A549 (cell line): ENCODE data around the gene DIP2C. TPM values are rescaled to one million over a fixed set of nuclear protein-coding genes. Genes with fewer than 3 reads are reported as not detected.
"Not testable (repeated sequence)": the region's sequence is repeated elsewhere in the genome, so short reads cannot be mapped to it uniquely, and the experiment has no call there.

Experiments
- ATAC-seq, 2 experiments: fragments of 200-7000 bp in 1 of 2; fragments of >200 bp in 1 of 2; cut with Nextera tagmentation in 1 of 2; cut with Tn5 transposase in 1 of 2; 3 replicates each; pipeline versions ENCODE4 v1.8.0 to v1.9.1; 2018 to 2020; ENCODE audit warnings: mild to moderate bottlenecking in 1 of 2, moderate library complexity in 1 of 2
- CTCF ChIA-PET: fragments of 300-600 bp; sonication (Branson Sonifier 250); formaldehyde crosslinking; extraction: SDS; loops from one replicate; lab custom pipeline; 2021; ENCODE audit warnings: antibody characterized with exemption, inconsistent platforms; lab: Yijun Ruan, JAX
- POLR2A ChIA-PET: fragments of 350-600 bp; formaldehyde crosslinking; extraction: SDS; loops from one replicate; lab custom pipeline; 2021; ENCODE audit warnings: antibody characterized with exemption, inconsistent platforms; lab: Yijun Ruan, JAX
- DNase-seq, 2 experiments: peaks; one replicate each; pipeline versions ENCODE4 v3.0.0 to v3.0.0-alpha.2; 2011 to 2016; ENCODE audit warnings: low read depth in 1 of 2, low spot score in 1 of 2
- FAIRE-seq: peaks from 2 replicates; lab custom pipeline; 2011; peaks lifted over from hg19 to GRCh38; lab: Jason Lieb, UNC
- H3K27ac ChIP-seq, 2 experiments: fragments of >200 bp; sonication (Bioruptor Twin); formaldehyde crosslinking; 3 replicates each; pipeline ENCODE4 v1.5.1; 2016 to 2017
- H3K4me1 ChIP-seq: fragments of >200 bp; sonication (Bioruptor Twin); formaldehyde crosslinking; 3 replicates; pipeline ENCODE4 v1.6.1; 2016
- H3K4me2 ChIP-seq: fragments of >200 bp; sonication (Bioruptor Twin); formaldehyde crosslinking; 3 replicates; pipeline ENCODE4 v1.6.1; 2016
- H3K4me3 ChIP-seq: fragments of >200 bp; sonication (Bioruptor Twin); formaldehyde crosslinking; 3 replicates; pipeline ENCODE4 v1.5.1; 2016
- H3K9me3 ChIP-seq: fragments of >200 bp; sonication (Bioruptor Twin); formaldehyde crosslinking; 3 replicates; pipeline ENCODE4 v1.6.1; 2016
- BHLHE40 ChIP-seq: IDR thresholded peaks from 2 replicates; pipeline ENCODE4 v1.6.1; 2012; ENCODE audit warnings: low read depth, low read length, inconsistent platforms
- EHMT2 ChIP-seq: fragments of 200-600 bp; sonication (generic); IDR thresholded peaks from 2 replicates; pipeline ENCODE4 v1.6.1; 2016; ENCODE audit warnings: antibody characterized with exemption, low read depth, mild to moderate bottlenecking, moderate library complexity
- EP300 ChIP-seq, 2 experiments: fragments of >200 bp; sonication (Bioruptor Twin); formaldehyde crosslinking; IDR thresholded peaks; 2 replicates in 1 of 2; 3 replicates in 1 of 2; pipeline ENCODE4 v1.6.1; 2016 to 2017
- HEYL ChIP-seq: fragments of 250-450 bp; sonication (Bioruptor Pico); IDR thresholded peaks from 2 replicates; pipeline ENCODE4 v1.8.0; 2021; ENCODE audit warnings: mild to moderate bottlenecking, moderate library complexity
- HOXB5 ChIP-seq: fragments of 250-450 bp; sonication (Bioruptor Pico); IDR thresholded peaks from 2 replicates; pipeline ENCODE4 v1.5.0; 2020; ENCODE audit warnings: mild to moderate bottlenecking, moderate library complexity
- JUNB ChIP-seq: fragments of >200 bp; sonication (Bioruptor Twin); formaldehyde crosslinking; IDR thresholded peaks from 2 replicates; pipeline ENCODE4 v1.6.1; 2016
- KDM1A ChIP-seq: fragments of 200-600 bp; sonication (generic); IDR thresholded peaks from 2 replicates; pipeline ENCODE4 v1.6.1; 2016; ENCODE audit warnings: low read depth, mild to moderate bottlenecking
- KDM5A ChIP-seq: fragments of 200-600 bp; sonication (generic); IDR thresholded peaks from 2 replicates; pipeline ENCODE4 v1.6.1; 2016; ENCODE audit warnings: antibody characterized with exemption, mild to moderate bottlenecking
- MYC ChIP-seq: IDR thresholded peaks from 2 replicates; pipeline ENCODE4 v1.6.1; 2012; ENCODE audit warnings: mild to moderate bottlenecking, inconsistent platforms, low read length, improper control_type of control experiment, borderline replicate concordance
- NFE2L2 ChIP-seq: fragments of 150-350 bp; conservative IDR thresholded peaks from 2 replicates; pipeline ENCODE4 v1.6.1; 2014; ENCODE audit warnings: low read length
- NPAS2 ChIP-seq: fragments of 250-450 bp; sonication (Bioruptor Pico); IDR thresholded peaks from 2 replicates; pipeline ENCODE4 v1.8.0; 2022; ENCODE audit warnings: mild to moderate bottlenecking, moderate library complexity, borderline replicate concordance
- POLR2A ChIP-seq: IDR thresholded peaks from 2 replicates; pipeline ENCODE4 v1.6.1; 2012; ENCODE audit warnings: mild to moderate bottlenecking, low read length
- RAD21 ChIP-seq, 2 experiments: fragments of >200 bp in 1 of 2; sonication (Bioruptor Twin) in 1 of 2; formaldehyde crosslinking in 1 of 2; IDR thresholded peaks in 1 of 2; conservative IDR thresholded peaks in 1 of 2; 2 replicates in 1 of 2; 3 replicates in 1 of 2; pipeline ENCODE4 v1.6.1; 2012 to 2018; ENCODE audit warnings: inconsistent platforms in 1 of 2
- RCOR1 ChIP-seq: fragments of 150-350 bp; IDR thresholded peaks from 2 replicates; pipeline ENCODE4 v1.6.1; 2014; ENCODE audit warnings: antibody characterized with exemption, low read length, low read depth
- SREBF2 ChIP-seq: fragments of 450-650 bp; IDR thresholded peaks from 2 replicates; pipeline ENCODE4 v1.6.1; 2014; ENCODE audit warnings: mild to moderate bottlenecking, moderate library complexity
- TFCP2L1 ChIP-seq: fragments of 250-450 bp; sonication (Bioruptor Pico); IDR thresholded peaks from 2 replicates; pipeline ENCODE4 v1.5.0; 2021; ENCODE audit warnings: mild to moderate bottlenecking
- TP53 ChIP-seq: fragments of 250-450 bp; sonication (Bioruptor Pico); IDR thresholded peaks from 2 replicates; pipeline ENCODE4 v1.5.0; 2021; ENCODE audit warnings: mild to moderate bottlenecking, moderate library complexity
- ZSCAN20 ChIP-seq: fragments of 250-450 bp; sonication (Bioruptor Pico); IDR thresholded peaks from 2 replicates; pipeline ENCODE4 v1.8.0; 2022; ENCODE audit warnings: mild to moderate bottlenecking, moderate library complexity
- WGBS: methylation state at CpG from one replicate; pipeline ENCODE4 v1.1.6; 2017; ENCODE audit errors: missing lambda C conversion rate; 5-methylcytosine and 5-hydroxymethylcytosine counted together
- polyA plus RNA-seq, 4 experiments: library from polyadenylated mRNA; depleted of rRNA in 3 of 4; stranded (reverse); fragments of >200 nt; fragmentation: RNase III in 1 of 4; extraction: RNeasy Plus Mini Kit Qiagen cat#74134 plus additional on column Dnase treatment in 1 of 4; gene quantifications; 2 replicates in 3 of 4; 3 replicates in 1 of 4; pipeline ENCODE4 v1.2.3, GENCODE V29; 2011 to 2017
- TF ChIP-seq, protein P1 (sequence below): fragments of 450-650 bp; IDR thresholded peaks from 2 replicates; pipeline ENCODE4 v1.6.1; 2014; ENCODE audit warnings: antibody characterized with exemption
- TF ChIP-seq, protein P2 (sequence below): fragments of 250-450 bp; sonication (Bioruptor Pico); IDR thresholded peaks from 2 replicates; pipeline ENCODE4 v1.5.0; 2020; ENCODE audit warnings: low read depth, mild to moderate bottlenecking, moderate library complexity

The DIP2C gene
- polyA plus RNA-seq, 2 of the 4 experiments (the other 2 are of a cell fraction): 3.7 to 5.0 TPM

DNA sequence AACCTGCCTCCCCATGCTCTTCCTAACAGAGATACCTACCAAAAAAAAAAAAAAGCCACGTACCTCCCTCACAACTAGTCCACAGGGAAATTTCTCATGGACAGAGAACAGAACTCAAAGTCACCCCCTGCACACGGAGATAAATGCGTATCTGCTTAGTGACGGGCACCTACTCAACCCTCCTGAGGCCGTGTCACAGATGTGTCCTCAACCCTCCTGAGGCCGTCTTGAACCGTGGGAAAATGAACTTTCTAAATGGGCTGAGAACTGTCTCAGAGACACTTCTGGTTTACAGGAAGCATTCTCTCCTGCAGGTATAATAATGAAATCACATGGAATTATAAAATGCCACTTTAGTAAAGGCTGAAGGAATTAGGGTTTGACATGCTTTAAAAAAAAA is 155.9 kb downstream of the DIP2C start:
- H3K27ac ChIP-seq: no peak overlapping the region
- no peaks in the 10 kb centered on the region for H3K9me3 ChIP-seq
- ChIA-PET POLR2A (no interaction called here), CTCF (no interaction called here)
- ATAC-seq (no peak), FAIRE-seq (no peak), DNase-seq (no peak)
- no peak overlapping the region for H3K4me2 ChIP-seq
- H3K4me3 ChIP-seq: no peak overlapping the region
- TF ChIP-seq, protein P1, sequence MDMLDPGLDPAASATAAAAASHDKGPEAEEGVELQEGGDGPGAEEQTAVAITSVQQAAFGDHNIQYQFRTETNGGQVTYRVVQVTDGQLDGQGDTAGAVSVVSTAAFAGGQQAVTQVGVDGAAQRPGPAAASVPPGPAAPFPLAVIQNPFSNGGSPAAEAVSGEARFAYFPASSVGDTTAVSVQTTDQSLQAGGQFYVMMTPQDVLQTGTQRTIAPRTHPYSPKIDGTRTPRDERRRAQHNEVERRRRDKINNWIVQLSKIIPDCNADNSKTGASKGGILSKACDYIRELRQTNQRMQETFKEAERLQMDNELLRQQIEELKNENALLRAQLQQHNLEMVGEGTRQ: no peak
- TF ChIP-seq MYC (no peak), KDM1A (no peak), EHMT2 (no peak), NPAS2 (CRISPR knock-in tag) (no peak), JUNB (no peak), ZSCAN20 (no peak), POLR2A (no peak), RCOR1 (no peak)
- TF ChIP-seq, protein P2, sequence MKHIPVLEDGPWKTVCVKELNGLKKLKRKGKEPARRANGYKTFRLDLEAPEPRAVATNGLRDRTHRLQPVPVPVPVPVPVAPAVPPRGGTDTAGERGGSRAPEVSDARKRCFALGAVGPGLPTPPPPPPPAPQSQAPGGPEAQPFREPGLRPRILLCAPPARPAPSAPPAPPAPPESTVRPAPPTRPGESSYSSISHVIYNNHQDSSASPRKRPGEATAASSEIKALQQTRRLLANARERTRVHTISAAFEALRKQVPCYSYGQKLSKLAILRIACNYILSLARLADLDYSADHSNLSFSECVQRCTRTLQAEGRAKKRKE: no peak
- 90% methylated on average over 7 of the region's 7 CpGs for WGBS
- H3K4me1 ChIP-seq: no peaks in the 10 kb centered on the region

DNA sequence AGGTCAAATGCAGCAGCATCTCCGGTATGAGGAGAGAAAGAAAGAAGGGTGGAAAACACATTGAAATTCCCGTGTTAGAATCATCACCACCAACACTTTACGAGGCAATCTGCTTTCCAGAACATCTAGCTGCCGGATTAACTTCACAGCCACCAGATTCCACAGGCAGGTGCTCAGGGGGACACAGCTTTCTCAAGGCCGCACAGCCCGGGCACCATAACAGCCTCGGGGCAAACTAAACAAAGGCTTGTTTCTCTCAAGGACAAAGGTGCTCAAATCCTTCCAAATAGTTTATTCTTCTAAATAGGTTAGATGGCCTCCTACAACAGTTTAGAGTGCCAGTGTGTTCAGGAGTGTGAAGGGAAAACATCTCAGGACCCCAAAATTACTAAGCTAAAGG is 156.3 kb downstream of the DIP2C start:
- no peak overlapping the region for H3K27ac ChIP-seq
- DNase-seq (no peak), FAIRE-seq (no peak), ATAC-seq (no peak)
- no peak overlapping the region for H3K4me3 ChIP-seq
- H3K9me3 ChIP-seq: no peaks in the 10 kb centered on the region
- WGBS: 82% methylated on average over 7 of the region's 7 CpGs
- TF ChIP-seq TFCP2L1 (CRISPR knock-in tag): no peak
- TF ChIP-seq BHLHE40: no peak
- no peak for TF ChIP-seq TP53 (CRISPR knock-in tag)
- TF ChIP-seq EP300 (IDR thresholded peaks at IDR 0.05): no peak
- TF ChIP-seq NPAS2 (CRISPR knock-in tag): no peak
- no peak for TF ChIP-seq KDM1A
- TF ChIP-seq, protein P1: no peak
- no peak for TF ChIP-seq SREBF2
- no peak for TF ChIP-seq RAD21 (conservative IDR thresholded peaks at IDR 0.05 in 1 of 2, IDR thresholded peaks at IDR 0.05 in 1 of 2)
- POLR2A ChIA-PET: no interaction called here
- H3K4me1 ChIP-seq: no peaks in the 10 kb centered on the region
- CTCF ChIA-PET: no interaction called here
- no peak overlapping the region for H3K4me2 ChIP-seq

DNA sequence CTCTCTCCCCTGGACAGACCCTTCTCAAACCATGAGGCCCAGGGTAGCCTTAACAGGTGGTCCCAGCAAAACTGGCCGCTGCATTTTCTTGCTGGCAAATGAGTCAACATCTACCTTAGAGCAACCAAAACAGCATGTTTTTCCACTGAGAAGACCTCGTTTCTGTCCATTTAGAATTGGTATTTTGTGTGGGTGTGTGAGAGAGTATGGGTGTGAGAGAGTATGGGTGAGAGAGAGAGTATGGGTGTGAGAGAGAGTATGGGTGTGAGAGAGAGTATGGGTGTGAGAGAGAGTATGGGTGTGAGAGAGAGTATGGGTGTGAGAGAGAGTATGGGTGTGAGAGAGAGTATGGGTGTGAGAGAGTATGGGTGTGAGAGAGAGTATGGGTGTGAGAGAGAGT is 157.1 kb downstream of the DIP2C start:
- H3K9me3 ChIP-seq, FAIRE-seq, H3K4me1 ChIP-seq, ATAC-seq, DNase-seq, POLR2A ChIA-PET, H3K27ac ChIP-seq, H3K4me3 ChIP-seq, H3K4me2 ChIP-seq: not testable (repeated sequence)
- WGBS: 74% methylated on average over 2 of the region's 2 CpGs
- CTCF ChIA-PET: interaction anchor here (0.9 kb wide), 1 partner anchor 21 kb away, joined by 3 read pairs; no protein-coding TSS in a partner anchor

DNA sequence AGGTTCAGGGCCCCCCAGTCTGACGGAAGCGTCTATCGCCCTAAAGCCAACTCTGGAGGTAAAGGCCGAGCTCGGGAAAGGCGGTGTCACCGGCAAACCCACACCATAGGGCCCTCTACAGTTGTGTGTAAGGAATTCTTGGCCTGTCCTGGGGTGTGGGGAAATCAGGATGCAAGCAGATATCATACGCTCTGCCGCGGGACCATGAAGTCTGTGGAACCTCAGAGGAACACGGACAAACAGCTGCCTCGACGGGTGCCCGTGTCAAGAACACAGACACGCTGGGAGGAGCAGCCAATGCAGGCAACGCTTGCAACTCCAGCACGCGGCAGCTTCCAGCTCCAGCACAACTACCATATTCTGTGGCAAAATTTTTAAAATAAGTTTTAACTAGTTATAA is 157.9 kb downstream of the DIP2C start:
- POLR2A ChIA-PET: no interaction called here
- H3K4me2 ChIP-seq: no peak overlapping the region
- 93% methylated on average over 18 of the region's 18 CpGs for WGBS
- DNase-seq (no peak), ATAC-seq (no peak), FAIRE-seq (no peak)
- TF ChIP-seq HEYL (CRISPR knock-in tag) (no peak), KDM5A (no peak), NFE2L2 (no peak), HOXB5 (no peak), BHLHE40 (no peak)
- TF ChIP-seq, protein P1: no peak
- CTCF ChIA-PET: interaction anchor here (0.9 to 1.0 kb wide), 2 partner anchors 20 to 47 kb away, joined by 3 read pairs; no protein-coding TSS in a partner anchor
- H3K4me1 ChIP-seq: no peaks in the 10 kb centered on the region
- no peak overlapping the region for H3K27ac ChIP-seq
- H3K9me3 ChIP-seq: no peaks in the 10 kb centered on the region
- no peak overlapping the region for H3K4me3 ChIP-seq
